ENCODE data around the gene PSMG2.

GRCh38 chr18:12737243-12737902, 34.5 kb downstream of the PSMG2 start:
- TF ChIP-seq CTCF (IDR thresholded peaks at IDR 0.05) (no peak), EZH2 (IDR thresholded peaks at IDR 0.05) (no peak)

Measured in neural progenitor cell (in vitro differentiated cells).